GM21360 (cell line): ENCODE data around the gene MARCHF3.
"Not testable (repeated sequence)": the region's sequence is repeated elsewhere in the genome, so short reads cannot be mapped to it uniquely, and the experiment has no call there.

ENCODE experiments used
- ATAC-seq: cut with Tn5 transposase; IDR thresholded peaks from one replicate; pipeline ENCODE4 v1.9.1; 2021; ENCODE audit warnings: mild to moderate bottlenecking, moderate library complexity; ENCODE audit not compliant: unreplicated experiment

MARCHF3 gene

DNA sequence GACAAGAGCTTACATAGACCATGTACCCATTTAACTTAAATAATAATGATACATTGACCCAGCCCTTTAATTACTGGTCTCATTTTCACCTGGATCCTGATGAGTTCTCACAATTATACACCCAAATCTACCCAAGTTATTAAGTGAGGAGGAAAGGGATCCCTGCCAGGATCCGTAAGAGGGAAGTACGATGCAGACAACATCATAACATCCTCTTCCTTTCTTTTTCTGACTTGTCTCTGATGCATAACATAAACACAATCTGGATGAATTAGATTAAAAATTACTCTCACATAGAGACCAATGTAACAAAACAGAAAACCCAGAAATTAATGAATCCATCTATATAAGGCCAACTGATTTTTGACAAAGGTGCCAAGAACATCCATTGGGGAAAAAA, 17.0 kb downstream of the MARCHF3 start:
- no peak for ATAC-seq

DNA sequence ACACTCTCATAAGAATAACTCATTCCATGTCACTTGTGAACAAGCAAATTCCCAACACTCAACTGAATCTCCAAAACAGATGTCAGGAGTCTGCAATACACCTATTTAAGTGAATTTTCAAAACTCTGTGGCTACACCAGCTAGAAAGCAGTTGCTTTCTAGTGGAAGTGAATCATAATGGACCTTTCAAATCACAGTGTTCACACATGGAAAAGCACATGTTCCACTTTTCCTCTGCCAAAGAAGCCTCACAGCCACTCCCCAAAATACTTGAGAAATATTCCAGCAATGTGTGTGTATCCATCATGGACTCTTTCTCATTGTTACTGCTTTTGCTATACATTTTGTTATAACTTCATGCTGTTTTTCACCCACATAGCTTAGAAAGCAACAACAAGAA, 17.4 kb downstream of the MARCHF3 start:
- ATAC-seq: no peak

DNA sequence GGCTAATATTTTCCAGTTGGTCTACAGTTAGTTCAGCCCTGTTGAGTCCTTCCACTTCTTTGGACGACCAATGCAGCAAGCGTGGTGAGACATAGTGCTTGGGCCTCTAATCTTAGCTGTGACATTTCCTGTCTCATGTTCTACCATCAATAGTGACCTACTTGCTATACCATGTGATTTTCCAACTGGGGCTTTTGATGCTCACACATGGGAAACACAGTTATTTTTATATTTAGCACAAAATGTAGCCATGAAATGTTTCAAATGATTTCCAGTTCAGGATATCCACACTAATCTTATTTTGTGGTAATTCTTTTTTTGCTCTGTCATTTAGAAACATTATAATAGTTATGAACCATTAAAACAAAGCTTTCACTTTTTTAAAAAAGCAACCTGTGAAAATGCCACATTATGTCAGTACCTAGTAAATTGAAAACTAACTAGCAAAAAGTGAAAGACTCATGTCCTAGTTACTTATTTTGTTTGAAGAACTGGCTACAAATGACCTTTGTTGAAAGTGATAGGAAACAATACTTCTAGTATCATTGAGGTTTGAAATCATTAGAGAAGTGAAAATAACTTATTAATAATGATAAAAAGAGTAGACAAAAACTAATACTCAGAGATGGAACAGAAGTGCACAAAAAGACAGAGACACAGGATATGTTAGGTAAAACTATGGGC, 18.3 kb downstream of the MARCHF3 start:
- peak; percentile 67 for ATAC-seq

- ATAC-seq: no peak
These were observed 19.2 kb downstream of the MARCHF3 start for GRCh38 chr5:127011153-127011552.

- ATAC-seq: no peak
These were observed 20.0 kb downstream of the MARCHF3 start for GRCh38 chr5:127010362-127010761.

GRCh38 chr5:127009784-127010183, 20.6 kb downstream of the MARCHF3 start:
- ATAC-seq: no peak

- ATAC-seq: no peak
These were observed 21.9 kb downstream of the MARCHF3 start for GRCh38 chr5:127008300-127008975.

DNA sequence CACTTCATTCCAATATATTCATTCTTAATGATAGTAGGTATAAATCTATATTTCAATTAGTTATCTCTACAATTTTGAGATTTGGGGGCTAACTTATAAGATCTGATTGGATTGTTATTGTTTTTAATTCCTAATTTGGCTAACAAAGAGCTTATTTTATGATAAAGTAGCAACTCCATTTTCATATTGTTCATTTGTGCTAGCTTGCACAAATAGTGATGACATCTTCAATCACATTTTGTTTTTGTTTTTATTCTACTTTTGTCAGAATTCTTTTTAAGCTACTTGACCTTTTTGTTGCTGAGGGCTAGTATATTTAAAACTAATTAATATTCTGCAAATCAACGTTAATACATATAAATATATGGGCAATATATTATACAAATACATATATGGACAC, 22.8 kb downstream of the MARCHF3 start:
- no peak for ATAC-seq

GRCh38 chr5:127006744-127007143, 23.6 kb downstream of the MARCHF3 start:
- ATAC-seq: no peak

DNA sequence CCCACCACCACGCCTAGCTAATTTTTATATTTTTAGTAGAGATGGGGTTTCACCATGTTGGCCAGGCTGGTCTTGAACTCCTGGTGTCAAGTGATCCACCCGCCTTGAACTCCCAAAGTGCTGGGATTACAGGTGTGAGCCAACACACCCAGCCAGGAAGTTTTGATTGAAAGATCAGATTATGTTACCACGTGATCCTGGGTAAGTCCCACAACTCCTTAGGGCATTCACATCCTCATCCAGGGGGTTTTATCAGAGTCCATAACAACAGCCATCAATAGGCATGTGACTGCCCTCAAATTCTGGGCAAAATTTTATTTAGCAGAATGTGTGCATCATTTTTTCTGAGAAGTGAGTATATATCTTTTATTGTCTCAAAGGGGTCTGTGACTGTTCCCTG, 25.1 kb downstream of the MARCHF3 start:
- ATAC-seq: not testable (repeated sequence)

DNA sequence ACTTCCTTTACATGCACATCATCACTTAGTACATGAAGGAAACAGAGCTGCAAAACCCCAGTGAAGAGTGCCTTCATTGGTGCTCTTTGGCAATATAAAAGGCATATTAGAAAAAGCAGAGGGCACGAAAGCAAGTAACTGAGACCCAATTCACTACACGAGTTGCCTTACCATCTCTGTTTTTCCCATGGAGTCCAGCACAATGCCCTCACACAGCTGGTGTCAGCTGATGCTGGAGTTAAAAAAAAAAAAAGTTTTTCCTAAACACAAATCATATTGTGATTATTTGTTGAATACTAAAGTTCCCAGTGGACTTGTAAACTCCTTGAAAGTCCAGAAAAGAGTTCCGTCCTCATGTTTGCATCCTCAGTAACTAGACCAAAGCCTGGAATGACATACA, 25.6 kb downstream of the MARCHF3 start:
- ATAC-seq: no peak

GRCh38 chr5:127003798-127004495, 26.4 kb downstream of the MARCHF3 start:
- no peak for ATAC-seq

DNA sequence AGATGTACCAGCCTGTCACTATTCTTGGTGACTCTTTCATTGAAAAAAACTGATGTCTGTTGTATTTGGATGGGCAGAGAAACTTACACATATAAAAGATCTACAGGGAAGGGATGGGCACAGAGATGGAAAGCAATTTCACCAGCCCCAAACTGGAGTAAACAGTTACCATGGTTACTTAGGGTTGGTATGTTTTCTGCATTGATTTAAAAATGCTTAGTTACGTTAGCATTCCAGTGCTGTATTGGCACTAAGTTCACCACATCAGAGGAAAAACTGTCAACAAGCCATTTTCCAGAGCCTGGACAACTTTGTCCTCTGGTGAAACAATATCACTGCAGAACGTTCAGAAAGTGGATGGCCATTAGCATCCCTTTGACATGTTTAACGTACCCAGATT, 28.0 kb downstream of the MARCHF3 start:
- ATAC-seq: no peak

DNA sequence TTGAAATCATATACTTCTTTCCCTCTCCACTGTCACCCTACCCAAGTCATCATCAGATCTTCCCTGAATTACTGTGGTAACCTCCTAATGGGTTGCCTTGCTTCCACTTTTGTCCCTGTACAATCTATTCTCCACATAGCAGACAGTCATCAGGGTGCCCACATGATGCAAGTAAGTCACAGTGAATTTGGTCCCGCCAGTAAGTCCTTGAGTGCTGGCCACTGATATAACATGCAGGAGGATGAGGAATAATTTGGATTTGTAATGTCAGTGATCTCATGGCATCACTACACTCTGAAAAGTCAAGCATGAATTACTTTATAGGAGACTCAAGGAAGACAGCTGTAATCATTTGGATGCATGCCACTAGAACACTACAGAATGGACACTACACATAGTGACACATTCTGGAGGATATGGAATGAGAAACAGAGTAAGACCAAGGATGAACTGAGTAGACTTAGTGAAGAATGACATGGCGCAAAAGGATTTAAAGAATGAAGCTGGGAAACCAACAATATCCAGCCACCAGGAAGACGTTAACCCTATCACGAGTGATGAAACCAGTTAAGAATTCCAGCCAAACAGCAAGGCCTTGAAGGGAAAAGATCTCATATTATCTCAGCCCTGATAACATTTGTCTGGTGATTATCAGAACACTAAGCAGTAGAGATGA, 28.6 kb downstream of the MARCHF3 start:
- no peak for ATAC-seq

- ATAC-seq: no peak
These were observed 31.3 kb downstream of the MARCHF3 start for GRCh38 chr5:126998895-126999570.

DNA sequence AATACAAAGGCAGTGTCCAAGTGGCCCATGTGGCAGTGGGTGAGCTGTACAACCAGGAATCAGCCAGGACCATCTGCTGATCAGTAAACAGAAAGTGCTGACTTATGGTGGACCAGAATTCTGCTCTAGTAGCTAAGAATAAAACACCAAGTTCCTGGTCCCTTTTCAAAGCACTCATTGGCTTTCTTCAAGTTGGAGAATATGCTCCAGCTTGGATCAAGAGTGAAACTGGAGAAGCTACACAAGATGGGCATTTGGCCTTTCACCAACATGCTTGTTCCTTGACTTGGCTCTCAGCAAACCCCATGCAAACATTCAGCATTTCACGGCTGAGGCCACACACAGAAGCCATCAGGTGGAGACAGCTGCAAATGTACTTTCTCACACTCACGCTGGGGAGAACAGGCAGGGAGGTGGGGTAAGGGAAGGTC, 32.1 kb downstream of the MARCHF3 start:
- ATAC-seq: peak; percentile 73

DNA sequence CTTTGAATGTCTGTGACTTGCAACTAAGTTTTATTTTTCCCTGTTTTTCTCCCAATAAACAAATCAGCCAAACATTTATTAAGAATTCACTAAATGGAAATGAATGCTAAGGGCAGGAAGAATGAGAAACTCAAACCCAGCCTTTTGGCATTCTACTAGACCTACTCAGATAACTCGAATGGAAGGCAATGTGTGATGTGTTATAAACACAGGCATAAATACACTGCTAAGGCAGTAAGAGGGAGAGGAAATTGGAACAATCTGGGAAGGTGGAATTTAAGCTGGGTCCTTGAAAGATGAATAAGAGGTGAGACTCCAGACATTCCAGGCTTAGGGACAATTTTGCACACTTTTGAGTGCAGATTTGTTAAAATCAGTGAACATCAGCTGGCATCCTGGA, 34.7 kb downstream of the MARCHF3 start:
- ATAC-seq: no peak

DNA sequence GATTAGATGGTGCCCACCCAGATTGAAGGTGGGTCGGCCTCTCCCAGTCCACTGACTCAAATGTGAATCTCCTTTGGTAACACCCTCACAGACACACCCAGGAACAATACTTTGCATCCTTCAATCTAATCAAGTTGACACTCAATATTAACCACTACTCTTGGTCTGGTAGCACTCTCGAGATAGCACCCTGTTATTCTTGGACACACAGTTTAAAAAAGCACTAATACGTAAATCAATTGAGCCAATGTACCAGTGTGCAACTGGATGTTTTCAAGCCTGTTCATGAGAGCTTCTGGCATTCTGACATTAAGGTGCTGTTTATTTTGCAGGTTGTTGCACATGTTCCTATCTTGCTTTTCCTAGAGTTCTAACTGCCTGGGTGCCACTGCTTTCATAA, 35.3 kb downstream of the MARCHF3 start:
- ATAC-seq: no peak

DNA sequence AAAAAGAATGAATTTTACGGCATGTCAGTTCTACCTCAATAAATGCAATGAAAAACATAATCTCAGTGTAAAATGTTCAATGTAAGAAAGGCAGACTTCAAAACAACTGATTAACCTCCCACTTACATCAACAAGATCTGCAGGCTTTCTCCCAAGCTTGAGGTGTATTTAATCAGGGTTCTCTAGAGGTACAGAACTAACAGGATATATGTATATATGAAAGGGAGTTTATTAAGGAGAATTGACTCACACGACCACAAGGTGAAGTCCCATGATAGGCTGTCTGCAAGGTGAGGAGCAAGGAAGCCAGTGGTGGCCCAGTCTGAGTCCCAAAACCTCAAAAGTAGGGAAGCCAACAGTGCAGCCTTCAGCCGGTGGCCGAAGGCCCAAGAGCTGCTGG, 35.9 kb downstream of the MARCHF3 start:
- ATAC-seq: no peak

DNA sequence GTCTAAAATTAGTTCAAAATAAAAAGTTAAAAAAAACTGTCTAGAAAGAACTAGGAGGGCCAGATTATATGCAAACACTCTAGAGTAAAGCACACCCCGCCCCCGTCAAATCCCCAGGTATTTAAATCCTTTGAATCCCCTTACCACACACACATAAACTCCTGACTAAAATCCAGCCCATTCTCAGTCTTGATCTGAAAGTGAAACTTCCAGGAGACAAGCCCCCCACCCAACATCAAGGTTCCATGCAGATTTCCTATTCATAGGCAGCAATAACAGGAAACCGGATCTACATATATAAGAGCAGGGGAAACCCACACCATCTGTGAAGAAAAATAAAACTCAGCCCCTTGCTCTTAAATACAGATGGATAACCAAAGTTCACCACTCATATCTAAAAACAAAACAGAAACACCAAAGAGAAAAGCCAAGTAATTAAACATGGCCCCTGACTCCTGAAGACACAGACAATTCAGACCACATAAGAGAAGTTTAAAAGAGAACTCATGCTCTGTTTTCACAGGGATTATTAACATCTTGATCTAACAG, 42.3 kb downstream of the MARCHF3 start:
- ATAC-seq: peak; percentile 91
